ENCODE measurements around the gene MPPED1. TPM values are rescaled to one million over a fixed set of nuclear protein-coding genes. Genes with fewer than 3 reads are reported as not detected.

Gene MPPED1
- total RNA-seq, 1 experiment from 2014 or later, result not detected

- no peak for DNase-seq (ENCODE audit: low read depth)
Measured at GRCh38 chr22:43409800-43410199, 2.0 kb upstream of the MPPED1 start.

- DNase-seq (ENCODE audit: low read depth), result no peak
Measured at GRCh38 chr22:43411040-43411868, 560 bp upstream of the MPPED1 start.

DNA sequence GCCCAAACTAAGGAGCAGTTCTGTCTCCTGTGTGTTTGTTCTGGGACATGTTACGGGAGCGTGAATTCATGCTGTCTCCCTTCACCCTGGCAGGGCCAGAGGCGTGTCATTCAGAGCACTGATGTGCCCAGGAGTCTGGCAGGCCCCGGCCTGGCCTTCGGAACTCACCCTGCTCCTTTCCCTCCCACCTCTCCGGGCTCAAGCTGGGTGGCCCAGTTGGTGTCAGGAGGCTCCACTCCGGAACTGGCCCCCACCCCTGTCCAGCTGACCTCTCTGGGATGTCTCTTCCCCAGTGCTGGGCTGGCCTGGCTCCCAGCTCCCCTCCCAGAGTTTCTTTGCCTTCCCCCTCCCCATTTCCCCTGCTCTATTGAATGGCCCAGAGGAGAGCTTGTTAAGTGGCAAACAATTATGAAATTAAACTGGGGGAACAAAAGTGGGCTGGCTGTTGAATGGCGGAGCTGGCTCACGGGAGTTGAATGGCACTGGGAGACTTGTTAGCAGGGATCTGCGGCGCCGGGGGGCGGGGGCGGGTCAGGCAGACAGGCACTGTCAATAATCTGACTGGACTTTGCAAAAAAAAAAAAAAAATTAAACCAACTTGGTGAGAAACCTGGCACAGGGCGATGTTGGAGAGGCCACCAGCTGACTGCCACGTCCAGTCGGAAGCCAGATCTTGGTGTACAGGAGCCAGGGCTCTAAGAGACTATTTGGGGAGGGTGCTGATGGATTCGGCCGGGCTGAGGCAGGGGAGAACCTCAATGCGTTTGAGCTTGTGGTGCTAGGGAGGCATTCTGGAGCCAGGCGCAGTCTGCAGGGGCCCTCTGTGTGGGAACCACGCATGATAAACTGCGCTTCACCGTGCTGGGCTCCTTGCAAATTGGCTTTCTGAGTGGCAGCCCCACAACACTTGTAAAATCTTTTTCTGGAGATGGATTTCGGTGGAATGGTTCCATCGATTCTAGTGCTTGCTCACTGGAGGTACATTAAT is 1.3 kb downstream of the MPPED1 start:
- no peak for DNase-seq (ENCODE audit: low read depth)

DNA sequence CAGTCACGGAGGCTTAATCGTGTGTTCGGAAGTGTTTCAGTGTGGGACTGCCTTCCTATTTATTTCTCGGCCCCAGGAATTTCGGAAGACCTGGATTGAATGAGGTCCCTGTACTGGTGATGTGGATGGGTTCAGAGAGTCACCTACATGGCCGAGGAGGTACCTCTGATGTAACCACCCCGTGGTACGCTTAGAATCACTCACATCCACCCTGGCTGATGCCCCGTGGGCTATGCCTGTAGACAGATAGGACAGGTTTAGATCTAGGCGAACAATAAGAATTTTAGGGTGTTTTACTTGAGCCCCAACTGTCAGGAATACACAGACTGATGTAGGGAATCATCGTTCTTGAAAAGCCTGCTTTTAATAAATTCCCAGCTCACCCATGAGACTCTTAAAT is 2.0 kb downstream of the MPPED1 start:
- DNase-seq (ENCODE audit: low read depth), result no peak

DNA sequence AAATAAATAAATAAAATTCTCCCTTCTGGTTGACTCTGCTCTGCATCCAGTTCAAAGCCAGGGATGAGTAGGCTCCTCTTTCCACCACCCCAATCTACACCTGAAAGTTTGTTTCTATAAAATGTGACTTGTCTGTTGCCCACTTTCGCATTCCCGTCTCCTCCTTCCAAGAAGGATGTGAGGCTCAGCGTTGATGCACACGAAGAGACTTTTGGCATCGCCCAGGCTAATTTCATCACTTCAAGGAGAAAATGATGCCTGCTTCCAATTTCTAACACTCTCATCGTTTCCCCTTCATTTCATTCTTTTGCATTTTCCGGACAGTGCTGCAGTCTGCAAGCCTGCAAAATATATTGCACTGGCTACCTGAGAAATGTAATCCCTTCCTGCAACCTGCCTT is 3.9 kb downstream of the MPPED1 start:
- no peak for DNase-seq (ENCODE audit: low read depth)

GRCh38 chr22:43417555-43417954 is 5.7 kb downstream of the MPPED1 start:
- no peak for DNase-seq (ENCODE audit: low read depth)

DNA sequence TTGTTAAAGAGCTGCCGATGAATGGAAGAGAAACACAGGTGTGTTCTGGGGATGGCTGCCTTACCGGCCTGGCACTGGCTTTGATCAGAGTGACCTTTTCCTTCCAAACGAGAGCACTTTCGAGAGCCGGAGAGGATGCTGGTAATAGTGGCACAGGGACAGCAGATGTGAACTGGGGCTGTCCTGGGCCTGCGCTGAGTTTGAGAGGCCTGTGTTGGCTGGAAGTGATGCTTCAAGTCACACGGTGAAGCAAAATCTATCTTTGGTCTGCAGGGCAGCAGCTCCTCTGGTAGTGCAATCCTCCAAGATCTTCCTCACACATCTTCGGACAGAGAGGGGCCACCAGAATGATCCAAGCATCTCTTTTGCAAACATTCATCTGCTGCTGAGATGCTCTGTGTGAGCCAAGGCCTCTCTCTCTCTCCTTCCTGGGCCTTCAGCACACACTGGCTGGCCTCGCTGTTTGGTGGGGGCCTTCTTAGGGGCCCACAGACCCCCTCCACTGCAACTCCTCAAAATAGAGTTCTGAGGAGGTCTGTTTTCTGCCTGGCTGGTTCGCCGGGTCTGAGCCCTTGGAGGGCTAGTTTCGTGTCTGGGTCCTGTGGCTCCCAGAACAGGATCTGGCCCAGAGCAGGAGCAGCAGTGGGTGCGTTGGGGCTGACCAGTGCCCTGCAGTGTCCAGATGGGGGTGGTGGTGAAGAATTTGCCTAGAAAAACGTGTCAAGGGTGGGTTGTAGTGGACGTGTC is 6.4 kb downstream of the MPPED1 start:
- DNase-seq (ENCODE audit: low read depth), result no peak

DNA sequence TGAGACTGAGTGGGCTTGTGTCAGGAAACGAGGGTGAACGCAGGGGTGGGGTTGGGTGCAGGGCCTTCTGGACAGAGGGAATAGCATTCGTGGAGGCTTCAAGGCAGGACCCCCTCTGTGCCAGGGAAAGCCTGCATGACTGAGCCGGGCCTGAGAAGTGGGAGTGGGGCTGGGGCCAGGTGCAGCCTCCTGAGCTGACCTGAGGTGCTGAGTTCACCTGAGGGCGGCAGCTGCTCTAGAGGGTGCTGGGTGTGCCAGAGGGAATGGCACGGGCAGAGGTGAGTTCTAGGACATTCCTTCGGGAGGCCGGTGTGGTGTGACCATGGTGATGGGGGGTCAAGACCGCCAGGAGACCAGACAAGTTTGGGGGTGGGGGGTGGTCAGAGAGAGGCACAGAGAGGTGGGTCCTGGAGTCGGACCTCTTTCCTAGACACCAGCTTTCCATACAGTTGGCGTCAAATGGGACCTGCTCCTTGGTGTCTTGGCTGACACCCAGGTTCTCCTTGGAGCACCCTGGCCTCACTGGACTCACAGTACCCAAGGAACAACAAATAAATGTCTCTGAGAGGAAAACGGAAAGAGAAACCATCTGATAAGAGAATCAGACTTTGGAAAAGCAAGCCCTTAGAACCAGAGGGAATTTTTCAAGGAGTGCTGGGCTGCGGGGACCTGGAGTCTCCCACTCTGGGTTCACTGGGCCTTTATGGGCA is 7.7 kb downstream of the MPPED1 start:
- no peak for DNase-seq (ENCODE audit: low read depth)

DNA sequence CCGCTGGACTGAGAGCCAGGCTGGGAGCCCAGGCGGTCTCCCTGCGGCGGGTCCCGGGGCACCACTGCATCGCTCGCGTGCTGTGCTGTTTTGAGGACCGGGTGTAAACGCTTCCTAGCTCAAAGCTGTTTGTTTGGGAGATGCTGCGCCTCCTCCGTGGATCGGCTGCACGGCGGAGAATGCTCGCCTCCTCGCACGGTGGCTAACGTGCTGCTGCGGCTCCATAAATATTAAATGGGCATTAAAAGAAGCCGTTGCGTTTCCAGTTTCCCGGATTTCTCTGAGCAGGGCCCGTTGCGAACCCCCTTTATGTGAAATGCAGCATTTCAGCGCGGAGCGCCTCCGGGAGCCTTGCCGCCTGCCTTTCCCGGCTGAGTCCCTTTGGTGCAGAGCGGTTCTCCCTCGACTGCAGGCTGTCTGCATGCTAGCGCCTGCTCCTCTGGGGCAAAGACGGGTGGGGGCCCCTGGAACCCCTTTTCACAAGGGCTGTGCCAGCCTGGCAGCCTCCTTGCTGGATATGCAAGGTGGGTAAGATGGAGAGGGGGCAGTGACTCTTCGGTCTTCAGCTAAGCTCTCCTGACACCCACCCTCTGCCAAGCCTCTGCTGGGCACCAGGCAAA is 9.3 kb downstream of the MPPED1 start:
- DNase-seq (ENCODE audit: low read depth), result no peak

- DNase-seq (ENCODE audit: low read depth), result no peak
Measured at GRCh38 chr22:43421914-43422615, 10.3 kb downstream of the MPPED1 start.

GRCh38 chr22:43423046-43423445 is 11.2 kb downstream of the MPPED1 start:
- no peak for DNase-seq (ENCODE audit: low read depth)

DNA sequence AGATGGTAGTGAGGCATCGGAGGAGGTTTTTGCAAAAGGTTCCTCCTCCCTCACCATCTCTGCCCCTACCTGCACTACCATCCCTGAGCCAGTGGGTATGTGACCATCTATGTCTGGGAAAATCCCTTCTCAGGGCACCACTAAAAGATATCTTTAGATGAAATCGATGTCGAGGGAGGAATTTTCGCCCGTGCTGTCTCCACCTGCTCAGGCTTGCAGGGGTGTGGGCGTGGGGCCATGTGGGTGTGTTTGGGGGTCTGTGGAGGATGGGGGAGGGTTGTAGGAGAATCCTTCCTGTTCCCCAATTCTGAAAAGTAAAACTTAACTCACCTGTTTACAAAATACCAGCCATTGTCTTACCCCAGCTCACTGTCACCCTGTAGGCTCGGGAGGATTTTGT is 12.4 kb downstream of the MPPED1 start:
- no peak for DNase-seq (ENCODE audit: low read depth)

DNA sequence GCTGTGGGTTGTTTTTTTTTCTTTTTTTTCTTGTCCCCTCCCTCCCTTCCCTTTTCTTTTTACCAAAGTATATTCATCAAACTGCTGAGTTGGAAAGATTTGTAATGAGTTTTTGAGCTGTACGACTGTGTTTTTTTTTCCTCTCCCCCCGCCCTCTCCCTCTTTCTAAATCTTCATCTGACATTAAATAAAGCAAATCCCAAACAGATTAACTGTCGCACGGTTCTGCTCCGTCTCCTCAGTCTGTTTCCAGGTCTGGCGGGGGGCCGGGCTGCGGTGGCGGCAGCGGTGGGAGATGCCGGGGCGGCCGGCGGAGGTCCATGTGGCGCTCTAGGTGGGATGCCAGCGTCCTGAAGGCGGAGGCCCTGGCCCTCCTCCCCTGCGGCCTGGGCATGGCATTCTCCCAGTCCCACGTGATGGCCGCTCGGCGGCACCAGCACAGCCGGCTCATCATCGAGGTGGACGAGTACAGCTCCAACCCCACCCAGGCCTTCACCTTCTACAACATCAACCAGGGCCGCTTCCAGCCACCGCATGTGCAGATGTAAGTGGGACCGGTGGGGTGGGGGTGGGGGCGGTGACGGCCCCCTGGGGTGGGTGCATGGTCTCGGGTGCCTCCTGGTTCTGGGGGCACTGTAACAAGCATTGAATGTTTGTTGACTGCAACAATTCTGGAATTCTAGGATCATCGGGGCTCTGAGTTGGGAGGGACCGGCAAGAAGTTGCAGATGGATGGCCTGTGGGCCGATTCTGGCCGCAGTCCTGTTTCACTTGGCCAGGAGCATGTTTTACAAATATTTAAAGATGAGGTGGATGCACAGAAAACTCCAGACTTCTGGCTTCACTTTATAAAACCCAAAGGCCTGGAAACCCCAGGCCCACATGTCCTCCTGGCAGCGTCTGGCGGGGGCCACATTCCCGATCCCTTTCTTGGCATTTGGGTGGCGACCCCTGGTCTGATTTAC is 13.1 kb downstream of the MPPED1 start:
- DNase-seq (ENCODE audit: low read depth), result no peak

- DNase-seq (ENCODE audit: low read depth), result no peak
Measured at GRCh38 chr22:43425976-43426785, 14.4 kb downstream of the MPPED1 start.

GRCh38 chr22:43426816-43427215 is 15.0 kb downstream of the MPPED1 start:
- no peak for DNase-seq (ENCODE audit: low read depth)

DNA sequence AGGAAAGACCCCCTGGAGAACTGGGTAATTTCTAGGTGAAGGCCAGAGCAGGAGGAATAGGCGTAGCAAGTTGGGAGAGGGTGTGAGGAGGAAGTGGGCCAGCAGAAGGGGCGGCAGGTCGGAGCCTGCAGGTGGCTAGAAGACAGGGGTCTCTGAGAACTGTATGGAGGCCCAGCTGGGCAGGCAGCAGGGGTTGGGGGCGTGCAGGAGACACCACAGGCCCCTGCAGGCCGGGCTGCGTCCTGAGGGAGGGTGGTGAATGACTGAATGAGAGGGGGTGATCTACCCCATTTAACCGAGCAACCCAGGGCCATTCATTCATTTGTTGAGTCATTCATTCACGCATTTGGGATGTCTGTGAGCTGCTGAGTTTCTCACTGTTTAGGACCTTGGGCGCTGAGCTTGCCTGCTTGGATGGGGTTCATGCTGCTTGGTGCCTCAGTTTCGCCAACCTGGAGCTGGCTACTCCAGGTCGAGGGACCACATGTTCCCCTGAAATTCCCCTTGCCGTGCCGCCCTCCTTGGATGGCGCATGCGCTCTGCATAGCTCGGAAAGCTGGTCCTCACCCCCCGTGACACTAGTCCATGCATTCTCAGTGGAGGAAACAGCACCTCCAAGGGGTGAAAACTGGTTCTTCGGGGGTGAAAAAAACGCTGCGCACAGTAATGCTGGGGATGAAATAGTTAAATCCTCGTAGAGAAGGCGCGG is 15.6 kb downstream of the MPPED1 start:
- DNase-seq (ENCODE audit: low read depth), result no peak

DNA sequence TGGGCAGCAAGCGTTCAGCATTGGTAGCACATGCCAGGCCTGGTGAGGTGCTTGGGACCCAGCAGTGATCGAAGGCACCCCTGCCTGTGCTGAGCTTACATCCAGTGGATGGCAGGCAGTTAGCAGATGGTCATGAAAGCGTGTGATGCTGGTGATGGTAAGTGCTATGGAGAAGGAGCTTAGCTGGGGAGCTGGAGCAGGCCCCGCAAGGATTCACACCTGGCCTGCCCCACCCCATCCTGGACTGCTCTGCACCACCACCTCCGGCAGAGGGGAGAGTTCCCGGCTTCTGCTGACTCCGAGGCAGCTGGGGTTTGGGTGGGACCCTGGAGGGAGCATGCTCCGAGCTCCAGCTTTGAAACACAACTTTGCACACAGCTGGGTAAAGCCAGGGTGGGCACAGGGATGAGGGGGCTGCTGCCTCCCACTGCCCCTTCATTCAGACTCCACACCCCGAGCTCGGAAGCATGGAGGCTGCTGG is 16.2 kb downstream of the MPPED1 start:
- DNase-seq (ENCODE audit: low read depth), result no peak

Measured in HT1080 (cell line).